Kidney (tissue), 22 donors: Measurements from ENCODE around the gene COQ4. TPM values are rescaled to one million over a fixed set of nuclear protein-coding genes. Genes with fewer than 3 reads are reported as not detected.

Experiments used
- DNase-seq, 5 donors: peaks; one replicate each; pipeline ENCODE4 v3.0.0-alpha.2; 2013 to 2020
- FAIRE-seq: peaks from 2 replicates; lab custom pipeline; 2012; peaks lifted over from hg19 to GRCh38; lab: Jason Lieb, UNC
- H3K27ac ChIP-seq, 2 donors: one replicate each; pipeline ENCODE4 v1.7.0; 2013; ENCODE audit warnings: low read depth in 2 of 2, low read length in 2 of 2, inconsistent platforms in 1 of 2
- H3K27me3 ChIP-seq: one replicate; pipeline ENCODE4 v1.7.1; 2013; ENCODE audit warnings: low read length, inconsistent platforms; ENCODE audit not compliant: control insufficient read depth, insufficient read depth
- H3K36me3 ChIP-seq, 3 donors: one replicate each; pipeline versions ENCODE4 v1.7.0 to v1.7.1; 2013; ENCODE audit warnings: low read length in 3 of 3, control low read depth in 1 of 3, inconsistent platforms in 1 of 3; ENCODE audit not compliant: insufficient read depth in 3 of 3, control insufficient read depth in 2 of 3
- H3K4me1 ChIP-seq, 3 donors: one replicate each; pipeline versions ENCODE4 v1.7.0 to v1.7.1; 2013; ENCODE audit warnings: low read length in 3 of 3, inconsistent platforms in 1 of 3, low read depth in 1 of 3; ENCODE audit not compliant: control insufficient read depth in 2 of 3, insufficient read depth in 2 of 3
- H3K4me3 ChIP-seq, 3 donors: one replicate each; pipeline versions ENCODE4 v1.7.0 to v1.8.1; 2013; ENCODE audit warnings: low read length in 3 of 3, control low read depth in 1 of 3, inconsistent platforms in 1 of 3
- H3K9ac ChIP-seq, 3 donors: one replicate each; pipeline versions ENCODE4 v1.7.0 to v1.7.1; 2013; ENCODE audit warnings: low read length in 3 of 3, control low read depth in 1 of 3, inconsistent platforms in 1 of 3
- H3K9me3 ChIP-seq, 3 donors: one replicate each; pipeline versions ENCODE4 v1.7.0 to v1.7.1; 2013; ENCODE audit warnings: low read length in 3 of 3, control low read depth in 1 of 3, inconsistent platforms in 1 of 3; ENCODE audit not compliant: control insufficient read depth in 2 of 3, insufficient read depth in 1 of 3
- CTCF ChIP-seq: IDR thresholded peaks from 3 replicates; pipeline ENCODE4 v1.5.1; 2012; ENCODE audit warnings: mild to moderate bottlenecking, moderate library complexity, borderline replicate concordance; ENCODE audit not compliant: insufficient read depth; ENCODE audit errors: extremely low read depth
- intact Hi-C: fragments of 100-400 bp; cut with DNase I; formaldehyde crosslinking; loops from one replicate; pipeline ENCODE4 v1.11.1; 2022
- long read RNA-seq, 10 donors: library from polyadenylated mRNA in 1 of 10; unstranded in 1 of 10; transcript quantifications; one replicate each; pipeline ENCODE4 v2.0.0 and lab custom pipeline, GENCODE V29; 2021 to 2026
- polyA plus RNA-seq: library from polyadenylated mRNA; stranded (reverse); fragments of 350-450 nt; fragmentation: Illumina TruSeq; extraction: RNeasy Lipid Tissue Mini Kit (QIAGEN cat#74804); gene quantifications from one replicate; pipeline ENCODE4 v1.2.3, GENCODE V29; 2014; ENCODE audit warnings: low read depth, low replicate concordance; ENCODE audit not compliant: insufficient read depth
- total RNA-seq: library from RNA; stranded (reverse); fragmentation: NEBNext Ultra II Directional; extraction: Animal tissue kit (Norgen Biotek cat#: 25700); gene quantifications from one replicate; pipeline ENCODE4 v1.2.1, GENCODE V29; 2021
- donor health status: control.
- donor health status: control.
- donor health status: control.
- donor health status: control.
- donor health status: control.
- donor health status: DM: yes; HTN: yes; CAD: no.
- donor health status: Normal renal cell carcinoma (clear cell type).

COQ4 gene
- total RNA-seq (59.7 TPM), polyA plus RNA-seq (111 TPM)
- long read RNA-seq, donor 1, transcript COQ4-201 (7 exons, 1,548 nt), result major isoform, 9 of 48 reads
- long read RNA-seq, donor 1, transcript COQ4-205 (2 exons, 956 nt), result minor isoform, 5 of 48 reads
- long read RNA-seq, donor 1, partial matches to known transcripts, result 21 of 48 reads
- long read RNA-seq, donor 1, other reads (novel, unspliced or antisense), result 5 of 48 reads
- long read RNA-seq, donor 2, transcript COQ4-201 (7 exons, 1,548 nt), result major isoform, 15 of 78 reads
- long read RNA-seq, donor 2, transcript COQ4-205 (2 exons, 956 nt), result minor isoform, 5 of 78 reads
- long read RNA-seq, donor 2, transcript COQ4-203 (2 exons, 3,127 nt), result minor isoform, 7 of 78 reads
- long read RNA-seq, donor 2, partial matches to known transcripts, result 33 of 78 reads
- long read RNA-seq, donor 2, other reads (novel, unspliced or antisense), result 14 of 78 reads
- long read RNA-seq, donor 3, transcript COQ4-203 (2 exons, 3,127 nt), result minor isoform, 6 of 51 reads
- long read RNA-seq, donor 3, transcript COQ4-201 (7 exons, 1,548 nt), result major isoform, 18 of 51 reads
- long read RNA-seq, donor 3, partial matches to known transcripts, result 0 of 51 reads
- long read RNA-seq, donor 3, other reads (novel, unspliced or antisense), result 17 of 51 reads
- long read RNA-seq, donor 4, transcript COQ4-205 (2 exons, 956 nt), result minor isoform, 5 of 35 reads
- long read RNA-seq, donor 4, transcript COQ4-201 (7 exons, 1,548 nt), result major isoform, 10 of 35 reads
- long read RNA-seq, donor 4, transcript COQ4-203 (2 exons, 3,127 nt), result minor isoform, 8 of 35 reads
- long read RNA-seq, donor 4, partial matches to known transcripts, result 0 of 35 reads
- long read RNA-seq, donor 4, other reads (novel, unspliced or antisense), result 10 of 35 reads
- long read RNA-seq, donor 5, partial matches to known transcripts, result 0 of 2 reads
- long read RNA-seq, donor 5, other reads (novel, unspliced or antisense), result 0 of 2 reads
- long read RNA-seq, donor 6, transcript COQ4-201 (7 exons, 1,548 nt), result major isoform, 8 of 10 reads
- long read RNA-seq, donor 6, partial matches to known transcripts, result 0 of 10 reads
- long read RNA-seq, donor 6, other reads (novel, unspliced or antisense), result 0 of 10 reads
- long read RNA-seq, donor 7, transcript COQ4-201 (7 exons, 1,548 nt), result major isoform, 28 of 60 reads
- long read RNA-seq, donor 7, partial matches to known transcripts, result 12 of 60 reads
- long read RNA-seq, donor 7, other reads (novel, unspliced or antisense), result 13 of 60 reads
- long read RNA-seq, donor 8, transcript COQ4-201 (7 exons, 1,548 nt), result major isoform, 12 of 29 reads
- long read RNA-seq, donor 8, partial matches to known transcripts, result 0 of 29 reads
- long read RNA-seq, donor 8, other reads (novel, unspliced or antisense), result 10 of 29 reads
- long read RNA-seq, donor 9, transcript COQ4-201 (7 exons, 1,548 nt), result major isoform, 15 of 25 reads
- long read RNA-seq, donor 9, partial matches to known transcripts, result 0 of 25 reads
- long read RNA-seq, donor 9, other reads (novel, unspliced or antisense), result 6 of 25 reads
- long read RNA-seq, donor 10, transcript COQ4-203 (2 exons, 3,127 nt), result minor isoform, 8 of 68 reads
- long read RNA-seq, donor 10, transcript COQ4-201 (7 exons, 1,548 nt), result major isoform, 10 of 68 reads
- long read RNA-seq, donor 10, partial matches to known transcripts, result 38 of 68 reads
- long read RNA-seq, donor 10, other reads (novel, unspliced or antisense), result 9 of 68 reads

- FAIRE-seq, result no peak
- H3K4me3 ChIP-seq, result peak within 1 kb of the TSS; percentile 89 to 100 (median 100)
- intact Hi-C loops, result no loop called here
- H3K4me1 ChIP-seq, result peaks cover 0 to 18% (median 11%) of the 10 kb centered on the region in 3 donors
- no peaks in the 10 kb centered on the region for H3K9me3 ChIP-seq
- H3K9ac ChIP-seq, result peak within 1 kb of the TSS; percentile 93 to 100 (median 94)
- peak; percentile 95 to 99 (median 97) for DNase-seq
- peaks cover 6 to 19% (median 15%) of the 10 kb centered on the region in 3 donors for H3K36me3 ChIP-seq
- no peaks in the 10 kb centered on the region for H3K27me3 ChIP-seq
- H3K27ac ChIP-seq, result peak within 1 kb of the TSS; percentile 96 to 97
- peak; percentile 8 for TF ChIP-seq CTCF
Observed at GRCh38 chr9:128322404-128323211, at the start of gene COQ4, which contains the start of gene TRUB2. COQ4 (plus strand) TSS chr9:128322839; CDS start chr9:128322859, 20 bp downstream. TRUB2 (minus strand) TSS chr9:128322447; CDS start chr9:128322408, 39 bp downstream.

GRCh38 chr9:128274245-128274644, 48.4 kb upstream of the COQ4 start:
- Histone ChIP-seq H3K4me3 (peak overlapping the region in 2 of 3 donors; percentile 91 to 95), H3K9me3 (no peaks in the 10 kb centered on the region), H3K36me3 (peaks cover 2 to 14% (median 13%) of the 10 kb centered on the region in 3 donors), H3K27ac (no peak overlapping the region), H3K9ac (peak overlapping the region in 1 of 3 donors; percentile 83), H3K4me1 (peaks cover 0 to 16% (median 3%) of the 10 kb centered on the region in 3 donors), H3K27me3 (no peaks in the 10 kb centered on the region)
- no peak for FAIRE-seq
- no peak for TF ChIP-seq CTCF
- DNase-seq, result no peak
- intact Hi-C loops, result no loop called here
